ENCODE measurements around the gene SMIM10.
"Not testable (repeated sequence)": the region's sequence is repeated elsewhere in the genome, so short reads cannot be mapped to it uniquely, and the experiment has no call there.

Gene SMIM10

GRCh38 chrX:135015523-135016245 lies 24.9 kb downstream of the SMIM10 start:
- no peak for ATAC-seq

GRCh38 chrX:135019890-135020289 lies 29.1 kb downstream of the SMIM10 start:
- ATAC-seq: not testable (repeated sequence)

GRCh38 chrX:135023791-135024190 lies 33.0 kb downstream of the SMIM10 start:
- ATAC-seq: not testable (repeated sequence)

- ATAC-seq: no peak
Observed at GRCh38 chrX:135024526-135024925, 33.7 kb downstream of the SMIM10 start.

- not testable (repeated sequence) for ATAC-seq
Observed at GRCh38 chrX:135030207-135030963, 39.6 kb downstream of the SMIM10 start.

GRCh38 chrX:135041149-135042123 lies 50.6 kb downstream of the SMIM10 start:
- not testable (repeated sequence) for ATAC-seq
